ENCODE measurements around the gene HABP2.

HABP2 gene

DNA sequence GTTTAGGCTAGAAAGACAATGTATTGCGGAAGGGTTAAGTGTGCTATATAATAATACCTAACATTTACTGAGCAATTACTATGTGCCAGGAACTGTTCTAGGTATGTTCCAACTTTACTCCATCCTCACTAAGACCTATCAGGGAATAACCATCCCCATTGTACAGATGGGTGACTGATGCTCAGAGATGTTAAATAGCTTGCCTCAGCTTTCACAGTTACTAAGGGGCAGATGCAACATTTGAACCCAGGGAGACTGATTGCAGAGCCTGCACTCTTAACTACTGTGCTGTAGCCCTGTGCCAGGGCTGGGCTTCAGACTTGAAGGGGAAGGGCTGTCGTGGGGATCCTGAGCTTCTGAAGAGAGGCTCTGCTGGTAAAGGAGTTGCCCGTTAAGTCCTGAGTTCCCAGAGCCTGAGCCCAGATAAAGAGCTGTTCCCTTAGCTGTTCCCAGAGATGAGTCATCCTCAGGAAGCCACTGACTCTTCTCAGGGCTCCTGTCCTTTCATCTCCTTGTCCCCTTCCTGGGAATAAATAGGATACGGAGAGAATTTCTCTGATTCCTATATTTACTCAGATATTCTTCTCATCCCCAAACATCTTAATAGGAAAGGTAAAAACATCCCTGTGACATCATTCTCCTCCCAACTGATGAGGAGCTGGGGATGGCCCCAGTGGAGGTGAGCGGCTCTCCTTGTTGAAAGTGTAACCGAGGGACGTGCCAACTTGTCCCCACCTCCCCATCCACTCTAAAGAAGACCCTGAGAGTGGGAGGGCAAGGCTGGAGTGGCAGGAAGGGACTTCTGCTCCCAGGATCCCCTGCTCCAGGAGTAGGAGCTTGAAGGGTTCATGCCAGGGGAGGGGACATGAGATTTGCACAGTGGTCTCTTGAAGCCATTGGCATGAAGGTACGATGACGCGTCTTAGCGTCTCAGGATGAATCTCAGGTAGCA lies 28.0 kb upstream of the HABP2 start:
- Histone ChIP-seq H3K9ac (no peak overlapping the region), H3K27ac (no peak overlapping the region), H3K27me3 (ENCODE audit: insufficient read depth, low read depth) (no peaks in the 10 kb centered on the region), H3K4me3 (IDR thresholded peaks at IDR 0.05; ENCODE audit: insufficient read depth, low read depth, low read length) (no peak overlapping the region), H3K4me1 (ENCODE audit: low read depth, poor library complexity, severe bottlenecking) (no peaks in the 10 kb centered on the region), H2AFZ (ENCODE audit: low read depth) (no peak overlapping the region), H3K79me2 (ENCODE audit: insufficient read depth, low read depth) (no peaks in the 10 kb centered on the region), H3K36me3 (ENCODE audit: insufficient read depth) (no peaks in the 10 kb centered on the region), H3K4me2 (no peak overlapping the region), H4K20me1 (ENCODE audit: insufficient read depth) (no peaks in the 10 kb centered on the region)
- TF ChIP-seq, protein P1, sequence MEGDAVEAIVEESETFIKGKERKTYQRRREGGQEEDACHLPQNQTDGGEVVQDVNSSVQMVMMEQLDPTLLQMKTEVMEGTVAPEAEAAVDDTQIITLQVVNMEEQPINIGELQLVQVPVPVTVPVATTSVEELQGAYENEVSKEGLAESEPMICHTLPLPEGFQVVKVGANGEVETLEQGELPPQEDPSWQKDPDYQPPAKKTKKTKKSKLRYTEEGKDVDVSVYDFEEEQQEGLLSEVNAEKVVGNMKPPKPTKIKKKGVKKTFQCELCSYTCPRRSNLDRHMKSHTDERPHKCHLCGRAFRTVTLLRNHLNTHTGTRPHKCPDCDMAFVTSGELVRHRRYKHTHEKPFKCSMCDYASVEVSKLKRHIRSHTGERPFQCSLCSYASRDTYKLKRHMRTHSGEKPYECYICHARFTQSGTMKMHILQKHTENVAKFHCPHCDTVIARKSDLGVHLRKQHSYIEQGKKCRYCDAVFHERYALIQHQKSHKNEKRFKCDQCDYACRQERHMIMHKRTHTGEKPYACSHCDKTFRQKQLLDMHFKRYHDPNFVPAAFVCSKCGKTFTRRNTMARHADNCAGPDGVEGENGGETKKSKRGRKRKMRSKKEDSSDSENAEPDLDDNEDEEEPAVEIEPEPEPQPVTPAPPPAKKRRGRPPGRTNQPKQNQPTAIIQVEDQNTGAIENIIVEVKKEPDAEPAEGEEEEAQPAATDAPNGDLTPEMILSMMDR (conservative IDR thresholded peaks at IDR 0.05; ENCODE audit: low read depth, low read length), result no peak

DNA sequence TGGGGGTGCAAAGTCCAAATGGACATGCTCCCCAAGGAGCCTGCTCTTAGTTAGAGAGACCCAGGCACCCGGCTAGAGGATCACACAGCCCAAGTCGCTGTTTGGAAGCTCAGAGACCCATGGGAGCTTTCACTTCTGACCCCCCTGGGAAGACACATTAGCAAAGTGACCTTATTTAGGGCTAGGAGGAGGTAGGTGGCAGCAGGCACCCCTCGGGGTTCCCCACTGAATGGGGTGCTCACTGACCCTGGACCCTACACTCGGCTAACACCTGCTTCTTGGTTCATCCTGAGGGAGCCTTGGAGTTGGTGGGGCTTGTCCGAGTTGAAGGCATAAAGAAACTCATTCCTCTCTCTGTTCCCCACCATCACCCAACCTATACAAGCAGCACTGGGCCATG lies 27.1 kb upstream of the HABP2 start:
- H4K20me1 ChIP-seq (ENCODE audit: insufficient read depth), result no peaks in the 10 kb centered on the region
- H3K9ac ChIP-seq, result no peak overlapping the region
- no peaks in the 10 kb centered on the region for H3K27me3 ChIP-seq (ENCODE audit: insufficient read depth, low read depth)
- no peaks in the 10 kb centered on the region for H3K36me3 ChIP-seq (ENCODE audit: insufficient read depth)
- no peaks in the 10 kb centered on the region for H3K4me1 ChIP-seq (ENCODE audit: low read depth, poor library complexity, severe bottlenecking)
- no peak overlapping the region for H3K4me2 ChIP-seq
- H2AFZ ChIP-seq (ENCODE audit: low read depth), result no peak overlapping the region
- TF ChIP-seq, protein P1 (conservative IDR thresholded peaks at IDR 0.05; ENCODE audit: low read depth, low read length), result no peak
- H3K4me3 ChIP-seq (IDR thresholded peaks at IDR 0.05; ENCODE audit: insufficient read depth, low read depth, low read length), result no peak overlapping the region
- H3K27ac ChIP-seq, result no peak overlapping the region
- H3K79me2 ChIP-seq (ENCODE audit: insufficient read depth, low read depth), result no peaks in the 10 kb centered on the region

DNA sequence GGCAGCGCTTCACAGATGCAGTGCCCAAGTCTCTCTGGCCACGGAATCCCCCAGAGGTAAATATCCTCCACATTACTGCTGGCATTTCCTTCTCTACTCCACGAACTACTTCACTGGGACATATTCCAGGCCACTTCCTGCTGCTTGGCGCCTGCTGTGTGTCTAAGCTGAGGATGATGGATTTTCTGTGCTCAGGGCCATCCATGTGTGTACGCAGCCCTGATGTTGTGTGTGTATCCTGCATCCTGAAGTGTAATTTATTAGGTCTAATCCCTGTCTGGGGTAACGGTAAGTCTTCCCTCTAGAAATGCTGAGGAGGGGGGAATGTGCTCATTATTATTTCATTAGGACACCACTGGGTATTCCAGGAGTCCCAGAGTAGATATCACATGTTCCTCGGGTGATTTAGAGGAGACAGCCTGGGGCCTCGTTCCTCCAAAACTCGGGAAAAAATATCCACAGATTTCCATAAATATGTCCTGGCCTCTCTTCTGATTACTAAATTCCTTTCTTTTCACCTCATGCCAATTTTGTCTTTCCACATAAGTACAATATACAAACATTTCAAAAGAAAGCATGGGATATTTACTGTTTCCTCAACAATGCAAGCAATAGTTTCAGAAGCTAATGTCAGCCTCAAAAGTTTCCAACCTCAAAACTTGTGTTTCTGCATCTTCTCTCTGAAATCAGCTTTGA lies 25.5 kb upstream of the HABP2 start:
- TF ChIP-seq, protein P1 (conservative IDR thresholded peaks at IDR 0.05; ENCODE audit: low read depth, low read length), result no peak
- H3K79me2 ChIP-seq (ENCODE audit: insufficient read depth, low read depth), result no peaks in the 10 kb centered on the region
- no peak overlapping the region for H3K9ac ChIP-seq
- no peaks in the 10 kb centered on the region for H3K4me1 ChIP-seq (ENCODE audit: low read depth, poor library complexity, severe bottlenecking)
- H3K27me3 ChIP-seq (ENCODE audit: insufficient read depth, low read depth), result no peaks in the 10 kb centered on the region
- H3K27ac ChIP-seq, result no peak overlapping the region
- H3K4me2 ChIP-seq, result no peak overlapping the region
- H4K20me1 ChIP-seq (ENCODE audit: insufficient read depth), result no peaks in the 10 kb centered on the region
- no peak overlapping the region for H2AFZ ChIP-seq (ENCODE audit: low read depth)
- no peak overlapping the region for H3K4me3 ChIP-seq (IDR thresholded peaks at IDR 0.05; ENCODE audit: insufficient read depth, low read depth, low read length)
- H3K36me3 ChIP-seq (ENCODE audit: insufficient read depth), result no peaks in the 10 kb centered on the region

DNA sequence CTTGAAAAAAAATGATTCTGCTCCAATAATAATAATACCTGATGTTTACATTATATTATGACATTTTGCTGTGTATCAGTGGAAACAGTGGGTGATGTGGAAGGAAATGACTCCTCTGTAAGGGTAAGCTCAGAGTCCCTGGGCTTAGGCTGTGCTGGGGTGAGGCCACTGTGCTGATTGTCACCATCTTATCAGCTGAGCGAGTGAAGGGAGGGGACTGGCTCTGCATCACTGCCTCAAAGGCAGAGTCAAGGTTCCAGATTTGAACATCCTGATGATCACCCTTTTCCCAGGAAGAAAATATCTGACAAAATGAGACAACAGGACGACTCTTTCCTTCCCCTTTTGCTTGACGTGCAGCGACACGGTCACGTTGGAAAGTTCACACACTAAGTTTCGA lies 24.0 kb upstream of the HABP2 start:
- TF ChIP-seq, protein P1 (conservative IDR thresholded peaks at IDR 0.05; ENCODE audit: low read depth, low read length), result no peak
- Histone ChIP-seq H3K27ac (no peak overlapping the region), H3K4me2 (no peak overlapping the region)

More for the DNA sequence above, 24.0 kb upstream of the HABP2 start:
- H3K79me2 ChIP-seq (ENCODE audit: insufficient read depth, low read depth), result no peaks in the 10 kb centered on the region
- H2AFZ ChIP-seq (ENCODE audit: low read depth), result no peak overlapping the region
- no peak overlapping the region for H3K9ac ChIP-seq
- no peak overlapping the region for H3K4me3 ChIP-seq (IDR thresholded peaks at IDR 0.05; ENCODE audit: insufficient read depth, low read depth, low read length)
- H4K20me1 ChIP-seq (ENCODE audit: insufficient read depth), result no peaks in the 10 kb centered on the region
- no peaks in the 10 kb centered on the region for H3K27me3 ChIP-seq (ENCODE audit: insufficient read depth, low read depth)
- H3K36me3 ChIP-seq (ENCODE audit: insufficient read depth), result no peaks in the 10 kb centered on the region
- H3K4me1 ChIP-seq (ENCODE audit: low read depth, poor library complexity, severe bottlenecking), result no peaks in the 10 kb centered on the region
